ENCODE results near the gene ACSL6. TPM values are rescaled to one million over a fixed set of nuclear protein-coding genes. Genes with fewer than 3 reads are reported as not detected.

The ACSL6 gene
- total RNA-seq, 1 experiment from 2014 or later: 4.8 TPM

DNA sequence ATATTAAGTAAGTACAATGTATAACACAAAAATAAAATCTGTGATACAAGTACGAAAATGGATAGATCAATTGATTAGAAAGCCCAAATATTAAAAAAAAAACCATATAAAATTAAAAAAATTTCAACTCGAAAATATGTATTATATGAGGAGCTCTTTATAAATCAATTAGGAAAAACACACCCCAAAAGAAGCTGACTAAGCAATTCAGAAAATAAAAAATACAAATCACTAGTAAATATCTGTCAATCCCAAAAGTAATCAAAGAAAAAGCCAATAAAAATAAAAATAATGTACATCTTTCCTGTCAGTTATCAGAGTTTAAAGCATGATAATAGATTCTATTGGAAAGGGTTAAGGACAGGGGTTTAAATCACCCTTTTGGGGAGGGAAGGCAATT, 10.2 kb upstream of the ACSL6 start:
- peaks cover 8% of the 10 kb centered on the region; the same call in 1 of the 2 replicates for H3K4me1 Mint-ChIP-seq
- H3K27ac Mint-ChIP-seq: no peak overlapping the region
- no peaks in the 10 kb centered on the region for H3K27me3 Mint-ChIP-seq (ENCODE audit: low read depth)
- ChIA-PET CTCF (no interaction called here), POLR2A (no interaction called here)
- no peak for DNase-seq (ENCODE audit: low spot score)
- ATAC-seq: no peak
- TF ChIP-seq, protein P1, sequence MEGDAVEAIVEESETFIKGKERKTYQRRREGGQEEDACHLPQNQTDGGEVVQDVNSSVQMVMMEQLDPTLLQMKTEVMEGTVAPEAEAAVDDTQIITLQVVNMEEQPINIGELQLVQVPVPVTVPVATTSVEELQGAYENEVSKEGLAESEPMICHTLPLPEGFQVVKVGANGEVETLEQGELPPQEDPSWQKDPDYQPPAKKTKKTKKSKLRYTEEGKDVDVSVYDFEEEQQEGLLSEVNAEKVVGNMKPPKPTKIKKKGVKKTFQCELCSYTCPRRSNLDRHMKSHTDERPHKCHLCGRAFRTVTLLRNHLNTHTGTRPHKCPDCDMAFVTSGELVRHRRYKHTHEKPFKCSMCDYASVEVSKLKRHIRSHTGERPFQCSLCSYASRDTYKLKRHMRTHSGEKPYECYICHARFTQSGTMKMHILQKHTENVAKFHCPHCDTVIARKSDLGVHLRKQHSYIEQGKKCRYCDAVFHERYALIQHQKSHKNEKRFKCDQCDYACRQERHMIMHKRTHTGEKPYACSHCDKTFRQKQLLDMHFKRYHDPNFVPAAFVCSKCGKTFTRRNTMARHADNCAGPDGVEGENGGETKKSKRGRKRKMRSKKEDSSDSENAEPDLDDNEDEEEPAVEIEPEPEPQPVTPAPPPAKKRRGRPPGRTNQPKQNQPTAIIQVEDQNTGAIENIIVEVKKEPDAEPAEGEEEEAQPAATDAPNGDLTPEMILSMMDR (IDR thresholded peaks at IDR 0.05): no peak
- no peak for TF ChIP-seq CREB1 (CRISPR knock-in tag; IDR thresholded peaks at IDR 0.05)
- no peak for TF ChIP-seq AR (CRISPR knock-in tag; IDR thresholded peaks at IDR 0.05)
- TF ChIP-seq, protein P2, sequence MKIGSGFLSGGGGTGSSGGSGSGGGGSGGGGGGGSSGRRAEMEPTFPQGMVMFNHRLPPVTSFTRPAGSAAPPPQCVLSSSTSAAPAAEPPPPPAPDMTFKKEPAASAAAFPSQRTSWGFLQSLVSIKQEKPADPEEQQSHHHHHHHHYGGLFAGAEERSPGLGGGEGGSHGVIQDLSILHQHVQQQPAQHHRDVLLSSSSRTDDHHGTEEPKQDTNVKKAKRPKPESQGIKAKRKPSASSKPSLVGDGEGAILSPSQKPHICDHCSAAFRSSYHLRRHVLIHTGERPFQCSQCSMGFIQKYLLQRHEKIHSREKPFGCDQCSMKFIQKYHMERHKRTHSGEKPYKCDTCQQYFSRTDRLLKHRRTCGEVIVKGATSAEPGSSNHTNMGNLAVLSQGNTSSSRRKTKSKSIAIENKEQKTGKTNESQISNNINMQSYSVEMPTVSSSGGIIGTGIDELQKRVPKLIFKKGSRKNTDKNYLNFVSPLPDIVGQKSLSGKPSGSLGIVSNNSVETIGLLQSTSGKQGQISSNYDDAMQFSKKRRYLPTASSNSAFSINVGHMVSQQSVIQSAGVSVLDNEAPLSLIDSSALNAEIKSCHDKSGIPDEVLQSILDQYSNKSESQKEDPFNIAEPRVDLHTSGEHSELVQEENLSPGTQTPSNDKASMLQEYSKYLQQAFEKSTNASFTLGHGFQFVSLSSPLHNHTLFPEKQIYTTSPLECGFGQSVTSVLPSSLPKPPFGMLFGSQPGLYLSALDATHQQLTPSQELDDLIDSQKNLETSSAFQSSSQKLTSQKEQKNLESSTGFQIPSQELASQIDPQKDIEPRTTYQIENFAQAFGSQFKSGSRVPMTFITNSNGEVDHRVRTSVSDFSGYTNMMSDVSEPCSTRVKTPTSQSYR (CRISPR knock-in tag; IDR thresholded peaks at IDR 0.05): no peak
- TF ChIP-seq JUN (CRISPR knock-in tag; IDR thresholded peaks at IDR 0.05): no peak
- no peak for TF ChIP-seq RORB (CRISPR knock-in tag; IDR thresholded peaks at IDR 0.05)
- H3K4me3 Mint-ChIP-seq: no peak overlapping the region
- H3K9me3 Mint-ChIP-seq: no peaks in the 10 kb centered on the region
- no peaks in the 10 kb centered on the region for H3K36me3 Mint-ChIP-seq

DNA sequence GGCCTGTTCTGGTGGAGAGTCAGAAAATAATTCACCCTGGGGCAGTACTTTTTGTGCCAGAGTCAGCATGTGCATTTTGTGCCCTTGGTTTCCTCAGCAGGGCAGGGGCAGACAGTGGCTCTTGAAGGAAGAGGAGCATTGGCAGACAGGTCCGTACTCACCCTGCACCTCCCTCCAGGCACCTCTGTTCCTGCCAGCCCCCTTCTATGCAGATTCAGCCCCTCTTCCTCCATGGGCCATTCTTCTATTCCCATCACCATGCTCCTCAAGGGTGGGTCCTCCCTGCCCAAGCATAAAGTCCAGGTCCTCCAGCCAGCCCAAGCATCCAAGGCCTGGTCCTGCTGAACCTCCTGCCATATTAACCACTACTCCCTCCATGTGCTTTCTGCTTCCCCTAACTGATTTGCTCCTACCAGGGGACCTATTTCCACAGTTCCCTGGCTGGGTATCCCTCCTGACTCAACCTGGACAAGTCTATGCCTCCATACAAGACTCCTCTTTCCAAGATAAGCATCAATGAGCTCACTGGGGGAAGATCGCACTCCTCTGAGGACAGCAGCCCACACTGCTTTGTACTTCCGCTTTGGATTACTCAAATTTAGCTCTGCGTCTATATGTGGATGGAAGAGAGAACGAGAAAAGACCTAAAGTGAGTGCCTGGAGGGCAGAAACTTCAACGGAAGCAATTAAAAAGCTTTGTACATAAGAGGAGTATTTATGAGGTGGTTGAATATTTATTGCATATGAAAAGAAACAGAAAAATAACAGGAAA, 9.3 kb upstream of the ACSL6 start:
- ATAC-seq (no peak), DNase-seq (ENCODE audit: low spot score) (no peak)
- Mint-ChIP-seq H3K9me3 (no peaks in the 10 kb centered on the region), H3K4me3 (no peak overlapping the region), H3K27me3 (ENCODE audit: low read depth) (no peaks in the 10 kb centered on the region), H3K27ac (no peak overlapping the region), H3K4me1 (peaks cover 8% of the 10 kb centered on the region; the same call in 1 of the 2 replicates), H3K36me3 (no peaks in the 10 kb centered on the region)
- ChIA-PET CTCF (interaction anchor here (1.3 kb wide), 1 partner anchor 9 kb away, joined by 3 read pairs; the partner anchor contains the start of gene ACSL6), POLR2A (interaction anchor here (0.6 kb wide), 1 partner anchor 273 kb away, joined by 4 read pairs; no protein-coding TSS in a partner anchor)
- TF ChIP-seq ZNF416 (CRISPR knock-in tag; IDR thresholded peaks at IDR 0.05) (no peak), CREM (CRISPR knock-in tag; IDR thresholded peaks at IDR 0.05) (no peak), NFE2L1 (CRISPR knock-in tag; IDR thresholded peaks at IDR 0.05) (no peak), FOXP1 (CRISPR knock-in tag; IDR thresholded peaks at IDR 0.05; ENCODE audit: borderline replicate concordance) (no peak), ATF1 (CRISPR knock-in tag; IDR thresholded peaks at IDR 0.05) (no peak), NFYB (CRISPR knock-in tag; conservative IDR thresholded peaks at IDR 0.05; ENCODE audit: low read depth) (no peak)
- TF ChIP-seq, protein P3, sequence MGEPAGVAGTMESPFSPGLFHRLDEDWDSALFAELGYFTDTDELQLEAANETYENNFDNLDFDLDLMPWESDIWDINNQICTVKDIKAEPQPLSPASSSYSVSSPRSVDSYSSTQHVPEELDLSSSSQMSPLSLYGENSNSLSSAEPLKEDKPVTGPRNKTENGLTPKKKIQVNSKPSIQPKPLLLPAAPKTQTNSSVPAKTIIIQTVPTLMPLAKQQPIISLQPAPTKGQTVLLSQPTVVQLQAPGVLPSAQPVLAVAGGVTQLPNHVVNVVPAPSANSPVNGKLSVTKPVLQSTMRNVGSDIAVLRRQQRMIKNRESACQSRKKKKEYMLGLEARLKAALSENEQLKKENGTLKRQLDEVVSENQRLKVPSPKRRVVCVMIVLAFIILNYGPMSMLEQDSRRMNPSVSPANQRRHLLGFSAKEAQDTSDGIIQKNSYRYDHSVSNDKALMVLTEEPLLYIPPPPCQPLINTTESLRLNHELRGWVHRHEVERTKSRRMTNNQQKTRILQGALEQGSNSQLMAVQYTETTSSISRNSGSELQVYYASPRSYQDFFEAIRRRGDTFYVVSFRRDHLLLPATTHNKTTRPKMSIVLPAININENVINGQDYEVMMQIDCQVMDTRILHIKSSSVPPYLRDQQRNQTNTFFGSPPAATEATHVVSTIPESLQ (CRISPR knock-in tag; IDR thresholded peaks at IDR 0.05): no peak
- TF ChIP-seq, protein P4, sequence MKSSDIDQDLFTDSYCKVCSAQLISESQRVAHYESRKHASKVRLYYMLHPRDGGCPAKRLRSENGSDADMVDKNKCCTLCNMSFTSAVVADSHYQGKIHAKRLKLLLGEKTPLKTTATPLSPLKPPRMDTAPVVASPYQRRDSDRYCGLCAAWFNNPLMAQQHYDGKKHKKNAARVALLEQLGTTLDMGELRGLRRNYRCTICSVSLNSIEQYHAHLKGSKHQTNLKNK (CRISPR knock-in tag; IDR thresholded peaks at IDR 0.05): no peak
